Uterus (tissue), 4 donors: ENCODE results near the gene TLR2. TPM values are rescaled to one million over a fixed set of nuclear protein-coding genes. Genes with fewer than 3 reads are reported as not detected.

ENCODE experiments used
- DNase-seq, 2 donors: peaks; one replicate each; pipeline ENCODE4 v3.0.0-alpha.2; 2019 to 2020
- H3K27ac ChIP-seq, 2 donors: fragments of 200-600 bp; sonication (generic); 1 replicate in 1 of 2; 2 replicates in 1 of 2; pipeline ENCODE4 v1.5.1; 2016 to 2018
- H3K27me3 ChIP-seq, 2 donors: fragments of 200-600 bp; sonication (generic); one replicate each; pipeline ENCODE4 v1.5.1; 2018 to 2019; ENCODE audit warnings: control low read depth in 1 of 2
- H3K36me3 ChIP-seq, 2 donors: fragments of 200-600 bp; sonication (generic); one replicate each; pipeline ENCODE4 v1.5.1; 2019; ENCODE audit warnings: control low read depth in 1 of 2
- H3K4me1 ChIP-seq, 2 donors: fragments of 200-600 bp; sonication (generic); one replicate each; pipeline ENCODE4 v1.5.1; 2018 to 2019; ENCODE audit warnings: control low read depth in 1 of 2
- H3K4me3 ChIP-seq, 2 donors: fragments of 200-600 bp; sonication (generic); 1 replicate in 1 of 2; 2 replicates in 1 of 2; pipeline ENCODE4 v1.5.1; 2018 to 2019; ENCODE audit warnings: mild to moderate bottlenecking in 1 of 2
- H3K9me3 ChIP-seq, 2 donors: fragments of 200-600 bp; sonication (generic); one replicate each; pipeline ENCODE4 v1.5.1; 2019; ENCODE audit warnings: control low read depth in 1 of 2
- CTCF ChIP-seq, 4 experiments: fragments of 200-600 bp in 2 of 4; fragments of 450-650 bp in 2 of 4; sonication (generic) in 2 of 4; IDR thresholded peaks; one replicate each; pipeline ENCODE4 v1.5.1; 2016 to 2019; ENCODE audit warnings: antibody characterized with exemption in 4 of 4, mild to moderate bottlenecking in 2 of 4, moderate library complexity in 1 of 4
- POLR2A ChIP-seq, 2 donors: fragments of 450-650 bp; IDR thresholded peaks; one replicate each; pipeline ENCODE4 v1.6.1; 2016; ENCODE audit warnings: antibody characterized with exemption in 2 of 2, mild to moderate bottlenecking in 1 of 2, moderate library complexity in 1 of 2
- intact Hi-C: fragments of 100-400 bp; cut with DNase I; formaldehyde crosslinking; loops from one replicate; pipeline ENCODE4 v1.15.1; 2023; ENCODE audit warnings: low total_unique reads
- total RNA-seq, 4 donors: library from RNA; depleted of rRNA in 3 of 4; stranded (reverse); fragments of >200 nt in 3 of 4; gene quantifications; one replicate each; pipeline versions ENCODE4 v1.1.0 to v1.2.4, GENCODE V29; 2014 to 2023
- donor health status: DM: yes; HTN: yes; CAD: no.

The TLR2 gene
- total RNA-seq, 4 donors from 2014 or later: 1.3 to 19.1 (median 9.9) TPM

DNA sequence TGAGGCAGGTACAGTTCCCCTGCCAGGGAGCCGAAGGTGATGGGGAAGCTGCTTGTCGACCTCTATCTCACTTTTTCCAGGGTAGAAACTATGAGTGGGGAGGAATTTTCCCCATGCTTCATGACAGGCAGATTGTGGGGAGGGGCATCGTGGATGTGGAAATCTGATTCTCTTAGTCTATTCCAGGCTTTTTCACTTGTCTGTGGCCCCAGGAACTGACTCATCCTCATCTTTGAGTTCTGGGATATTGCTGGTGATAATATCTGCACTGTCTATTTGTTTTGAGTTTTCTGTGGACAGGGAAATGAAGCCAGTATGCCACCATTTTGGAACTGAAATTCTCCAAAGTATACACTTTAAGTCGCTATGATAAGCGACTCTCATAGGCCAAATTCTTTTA is 7.6 kb upstream of the TLR2 start:
- Histone ChIP-seq H3K9me3 (no peaks in the 10 kb centered on the region), H3K27me3 (no peaks in the 10 kb centered on the region), H3K4me3 (no peak overlapping the region), H3K4me1 (no peaks in the 10 kb centered on the region), H3K36me3 (no peaks in the 10 kb centered on the region), H3K27ac (no peak overlapping the region)
- no peak for DNase-seq
- intact Hi-C loops: no loop called here
- TF ChIP-seq CTCF (IDR thresholded peaks at IDR 0.05) (no peak), POLR2A (IDR thresholded peaks at IDR 0.05) (no peak)

DNA sequence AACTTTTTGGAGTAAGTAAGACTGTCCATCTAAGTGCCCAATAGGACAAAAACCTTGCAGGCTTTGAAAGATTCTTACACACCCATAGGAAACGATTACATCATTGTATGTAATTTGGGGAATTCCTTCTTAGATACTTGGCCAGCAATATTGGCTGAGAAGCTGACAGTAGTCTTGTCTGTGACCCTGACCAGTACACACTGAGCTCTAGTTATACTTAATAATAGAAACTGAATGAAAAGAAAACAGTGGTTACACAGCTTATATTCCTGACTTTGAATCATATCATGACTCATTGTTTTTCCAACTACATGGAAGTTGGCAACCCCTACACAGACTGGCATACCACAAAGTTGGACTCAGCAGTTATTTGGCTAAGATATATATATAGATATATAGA is 7.1 kb upstream of the TLR2 start:
- Histone ChIP-seq H3K27ac (no peak overlapping the region), H3K27me3 (no peaks in the 10 kb centered on the region), H3K4me3 (no peak overlapping the region), H3K9me3 (no peaks in the 10 kb centered on the region), H3K4me1 (no peaks in the 10 kb centered on the region), H3K36me3 (no peaks in the 10 kb centered on the region)
- intact Hi-C loops: no loop called here
- no peak for DNase-seq
- TF ChIP-seq POLR2A (IDR thresholded peaks at IDR 0.05) (no peak), CTCF (IDR thresholded peaks at IDR 0.05) (no peak)

- H3K9me3 ChIP-seq: no peaks in the 10 kb centered on the region
- intact Hi-C loops: no loop called here
- no peak overlapping the region for H3K4me3 ChIP-seq
- no peaks in the 10 kb centered on the region for H3K27me3 ChIP-seq
- H3K36me3 ChIP-seq: no peaks in the 10 kb centered on the region
- TF ChIP-seq CTCF (IDR thresholded peaks at IDR 0.05) (no peak), POLR2A (IDR thresholded peaks at IDR 0.05) (no peak)
- DNase-seq: no peak
- H3K27ac ChIP-seq: no peak overlapping the region
- H3K4me1 ChIP-seq: no peaks in the 10 kb centered on the region
Measured at GRCh38 chr4:153679486-153679885, 4.6 kb upstream of the TLR2 start.

DNA sequence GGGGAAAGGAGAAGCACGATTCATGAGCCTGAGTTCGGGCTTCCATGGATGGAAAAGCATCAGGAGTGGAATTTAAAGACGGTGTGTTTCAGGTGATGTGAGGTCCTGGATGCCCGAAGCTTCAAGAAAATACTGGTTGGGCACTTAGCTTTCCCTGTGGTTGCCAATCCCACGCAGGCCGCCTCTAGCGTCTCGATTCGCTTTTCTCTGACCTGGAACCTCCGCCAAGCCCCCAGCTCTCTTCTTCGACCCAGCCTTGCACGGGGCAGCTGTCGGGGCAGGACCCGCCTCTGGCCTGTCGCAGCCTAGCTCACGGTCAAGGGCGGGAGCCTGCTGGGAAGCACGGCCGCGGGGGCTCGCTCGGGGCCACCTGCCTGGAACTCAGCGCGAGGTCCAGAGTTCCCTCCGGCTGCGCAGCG is 308 bp upstream of the TLR2 start:
- Histone ChIP-seq H3K36me3 (no peaks in the 10 kb centered on the region), H3K4me1 (no peaks in the 10 kb centered on the region), H3K27ac (no peak overlapping the region), H3K4me3 (peak overlapping the region; percentile 32 to 35), H3K27me3 (peaks cover 0 to 11% of the 10 kb centered on the region in 2 donors), H3K9me3 (no peaks in the 10 kb centered on the region)
- intact Hi-C loops: no loop called here
- TF ChIP-seq CTCF (IDR thresholded peaks at IDR 0.05) (no peak), POLR2A (IDR thresholded peaks at IDR 0.05) (no peak)
- no peak for DNase-seq

- TF ChIP-seq POLR2A (IDR thresholded peaks at IDR 0.05) (no peak), CTCF (IDR thresholded peaks at IDR 0.05) (no peak)
- no peaks in the 10 kb centered on the region for H3K36me3 ChIP-seq
- H3K4me3 ChIP-seq: peak overlapping the region; percentile 32 to 35
- no peak overlapping the region for H3K27ac ChIP-seq
- H3K4me1 ChIP-seq: no peaks in the 10 kb centered on the region
- intact Hi-C loops: no loop called here
- peaks cover 0 to 11% of the 10 kb centered on the region in 2 donors for H3K27me3 ChIP-seq
- DNase-seq: no peak
- no peaks in the 10 kb centered on the region for H3K9me3 ChIP-seq
Measured at GRCh38 chr4:153684971-153685371, 891 bp downstream of the TLR2 start.
